ENCODE results near the gene CEMIP. TPM values are rescaled to one million over a fixed set of nuclear protein-coding genes. Genes with fewer than 3 reads are reported as not detected.
A peak's percentile ranks its signal among the peaks of the same experiment; 100 is the strongest.

Gene CEMIP
- total and polyA plus RNA-seq, 2 of the 4 experiments (the other 2 are of a cell fraction) = 63.8 to 78.0 TPM

DNA sequence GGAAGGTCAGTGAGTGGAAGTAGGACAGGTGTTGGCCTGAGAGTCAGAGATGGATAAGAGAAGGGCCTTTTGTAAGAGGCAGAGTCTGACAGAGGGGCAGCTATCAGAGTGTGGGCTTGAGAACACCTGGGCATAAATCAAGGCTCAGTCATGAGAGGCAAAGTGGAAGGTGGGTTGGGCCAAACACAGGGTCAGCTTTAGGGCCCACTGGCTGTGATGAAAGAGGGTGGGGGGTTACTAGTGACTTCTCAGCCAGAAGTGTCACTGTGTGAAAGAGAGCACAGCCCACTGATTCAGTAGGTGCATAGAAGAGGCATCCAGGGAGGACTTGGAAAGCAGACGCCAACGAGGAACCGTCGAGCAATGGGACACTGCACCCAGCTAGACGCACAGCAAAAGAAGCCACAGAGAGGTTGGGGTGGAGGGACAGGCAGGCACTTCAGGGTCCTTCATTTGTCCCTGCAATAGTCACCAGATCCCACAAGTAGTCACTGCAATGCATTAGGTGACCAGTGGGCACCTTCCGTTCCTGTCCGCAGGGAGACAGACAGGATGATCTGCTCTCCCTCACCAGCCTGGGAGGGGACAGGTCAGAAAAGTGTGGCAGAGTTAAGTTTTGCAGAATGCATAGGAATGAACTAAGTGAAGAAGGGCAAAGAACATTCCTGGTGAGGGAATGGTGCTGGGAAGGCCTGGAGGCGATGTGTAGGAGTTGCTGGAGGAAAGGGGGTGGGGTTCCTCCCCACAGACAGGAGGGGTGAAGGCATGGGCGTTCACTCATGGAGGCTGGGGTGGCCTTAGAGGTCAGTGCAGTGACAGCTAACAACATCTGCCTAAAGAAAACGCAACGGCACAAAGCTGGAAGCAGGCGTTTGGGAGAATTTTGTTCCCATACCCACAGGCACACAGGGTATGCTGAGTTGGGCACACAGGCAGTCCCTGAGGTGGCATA lies 174.1 kb downstream of the CEMIP start:
- intact Hi-C loops (cut with micrococcal nuclease) = no loop called here
- Histone ChIP-seq H2BK120ac (ENCODE audit: low read depth, low read length) (no peak overlapping the region), H2AK9ac (replicated peaks; ENCODE audit: low read depth, low read length, poor library complexity) (no peak overlapping the region), H3K4ac (ENCODE audit: low read depth, low read length) (no peak overlapping the region), H4K20me1 (ENCODE audit: insufficient read depth, low read length) (peaks cover 53% of the 10 kb centered on the region), H3K27me3 (ENCODE audit: control insufficient read depth, insufficient read depth, low read length) (no peaks in the 10 kb centered on the region), H2BK15ac (ENCODE audit: low read depth, low read length) (no peak overlapping the region), H3K4me1 (ENCODE audit: control insufficient read depth, insufficient read depth, low read length) (peaks cover 9% of the 10 kb centered on the region), H3K79me1 (ENCODE audit: low read depth in 1 of 2, low read length in 2 of 2) (peaks cover 0 to 5% of the 10 kb centered on the region in 2 experiments; a peak in 1 of 4 replicates), H3K14ac (replicated peaks; ENCODE audit: low read depth, low read length) (no peak overlapping the region), H2BK5ac (ENCODE audit: low read depth, low read length, poor library complexity, severe bottlenecking) (no peak overlapping the region), H3K18ac (ENCODE audit: low read depth, low read length) (no peak overlapping the region), H3K9me1 (ENCODE audit: insufficient read depth, low read length) (peaks cover 23% of the 10 kb centered on the region), H2AK5ac (ENCODE audit: low read depth, low read length) (no peak overlapping the region), H2BK20ac (ENCODE audit: low read depth, low read length) (no peak overlapping the region), H4K5ac (ENCODE audit: low read depth, low read length) (no peak overlapping the region), H4K91ac (ENCODE audit: insufficient read depth, low read depth, low read length) (no peak overlapping the region), H3K56ac (ENCODE audit: extremely low read depth, insufficient read depth, low read length) (no peak overlapping the region), H2AFZ (replicated peaks; ENCODE audit: low read length, poor library complexity) (no peak overlapping the region), H3K36me3 (ENCODE audit: control insufficient read depth, insufficient read depth, low read length) (peaks cover 35% of the 10 kb centered on the region), H3K9me3 (ENCODE audit: control insufficient read depth, insufficient read depth, low read length) (no peaks in the 10 kb centered on the region), H3K4me2 (ENCODE audit: low read depth, low read length) (no peak overlapping the region), H3K23ac (ENCODE audit: low read depth, low read length) (no peak overlapping the region), H4K8ac (ENCODE audit: low read depth in 2 of 2, low read length in 2 of 2) (no peak overlapping the region), H3K4me3 (ENCODE audit: insufficient read depth, low read depth, low read length) (no peak overlapping the region), H3K9ac (ENCODE audit: low read depth, low read length) (no peak overlapping the region), H3K27ac (ENCODE audit: insufficient read depth, low read length) (no peak overlapping the region)
- in situ Hi-C loops (cut with MboI; ENCODE audit: low sequenced_read_pairs) = no loop called here
- POLR2A ChIA-PET (ENCODE audit: unreplicated experiment) = no interaction called here
- CTCF ChIA-PET = interaction anchor here (1.4 kb wide), 1 partner anchor 17 kb away, joined by 3 read pairs; no protein-coding TSS in a partner anchor
- WGBS, 2 experiments (ENCODE audit: extremely low coverage in 2 of 2, insufficient read length in 1 of 2) = 94% methylated on average over 3 of the region's 12 CpGs; no CpG with 5 or more reads in 1 of the 2 experiments
- TF ChIP-seq POLR2A (IDR thresholded peaks at IDR 0.05; ENCODE audit: low read depth, low read length) (0 out of 2 replicates have a peak, but pooled peaks have one; percentile 22), BHLHE40 (IDR thresholded peaks at IDR 0.05; ENCODE audit: low read depth, low read length) (no peak)
- dilution Hi-C loops (cut with HindIII; ENCODE audit: low sequenced_read_pairs, unreplicated experiment) = no loop called here
- BruUV-seq (replicated peaks) = no TSS peak
- ATAC-seq (ENCODE audit: low read depth) = peak; percentile 2
- peak; percentile 35 for DNase-seq

Measured in IMR-90 (cell line).